ENCODE data around the gene KIAA1958.
"Not testable (repeated sequence)": the region's sequence is repeated elsewhere in the genome, so short reads cannot be mapped to it uniquely, and the experiment has no call there.

Gene KIAA1958

GRCh38 chr9:112669326-112669725, 182.7 kb downstream of the KIAA1958 start:
- Histone ChIP-seq H3K27me3 (ENCODE audit: insufficient read depth, poor library complexity, severe bottlenecking) (no peaks in the 10 kb centered on the region), H3K27ac (replicated peaks) (no peak overlapping the region), H3K4me3 (replicated peaks; ENCODE audit: insufficient read depth, low read length) (no peak overlapping the region)
- no peak for DNase-seq (ENCODE audit: low read depth in 1 of 2, low spot score in 1 of 2)
- TF ChIP-seq REST (IDR thresholded peaks at IDR 0.05; ENCODE audit: insufficient replicate concordance, low read depth) (no peak), SPI1 (IDR thresholded peaks at IDR 0.05; ENCODE audit: borderline replicate concordance, low read depth) (no peak), GABPA (IDR thresholded peaks at IDR 0.05; ENCODE audit: low read depth) (no peak), POLR2AphosphoS5 (IDR thresholded peaks at IDR 0.05; ENCODE audit: low read depth) (no peak)
- TF ChIP-seq, protein P1, sequence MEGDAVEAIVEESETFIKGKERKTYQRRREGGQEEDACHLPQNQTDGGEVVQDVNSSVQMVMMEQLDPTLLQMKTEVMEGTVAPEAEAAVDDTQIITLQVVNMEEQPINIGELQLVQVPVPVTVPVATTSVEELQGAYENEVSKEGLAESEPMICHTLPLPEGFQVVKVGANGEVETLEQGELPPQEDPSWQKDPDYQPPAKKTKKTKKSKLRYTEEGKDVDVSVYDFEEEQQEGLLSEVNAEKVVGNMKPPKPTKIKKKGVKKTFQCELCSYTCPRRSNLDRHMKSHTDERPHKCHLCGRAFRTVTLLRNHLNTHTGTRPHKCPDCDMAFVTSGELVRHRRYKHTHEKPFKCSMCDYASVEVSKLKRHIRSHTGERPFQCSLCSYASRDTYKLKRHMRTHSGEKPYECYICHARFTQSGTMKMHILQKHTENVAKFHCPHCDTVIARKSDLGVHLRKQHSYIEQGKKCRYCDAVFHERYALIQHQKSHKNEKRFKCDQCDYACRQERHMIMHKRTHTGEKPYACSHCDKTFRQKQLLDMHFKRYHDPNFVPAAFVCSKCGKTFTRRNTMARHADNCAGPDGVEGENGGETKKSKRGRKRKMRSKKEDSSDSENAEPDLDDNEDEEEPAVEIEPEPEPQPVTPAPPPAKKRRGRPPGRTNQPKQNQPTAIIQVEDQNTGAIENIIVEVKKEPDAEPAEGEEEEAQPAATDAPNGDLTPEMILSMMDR (IDR thresholded peaks at IDR 0.05; ENCODE audit: insufficient read depth, low read length) = no peak

GRCh38 chr9:112670991-112671625, 184.5 kb downstream of the KIAA1958 start:
- DNase-seq (ENCODE audit: low read depth in 1 of 2, low spot score in 1 of 2) = no peak
- no peaks in the 10 kb centered on the region for H3K27me3 ChIP-seq (ENCODE audit: insufficient read depth, poor library complexity, severe bottlenecking)
- no peak overlapping the region for H3K27ac ChIP-seq (replicated peaks)

GRCh38 chr9:112673221-112673620, 186.6 kb downstream of the KIAA1958 start:
- not testable (repeated sequence) for H3K27me3 ChIP-seq (ENCODE audit: insufficient read depth, poor library complexity, severe bottlenecking); H3K27ac ChIP-seq (replicated peaks); DNase-seq (ENCODE audit: low read depth in 1 of 2, low spot score in 1 of 2); H3K4me3 ChIP-seq (replicated peaks; ENCODE audit: insufficient read depth, low read length)

More at GRCh38 chr9:112670991-112671625, 184.5 kb downstream of the KIAA1958 start:
- TF ChIP-seq REST (IDR thresholded peaks at IDR 0.05; ENCODE audit: insufficient replicate concordance, low read depth) (no peak), POLR2AphosphoS5 (IDR thresholded peaks at IDR 0.05; ENCODE audit: low read depth) (no peak), GABPA (IDR thresholded peaks at IDR 0.05; ENCODE audit: low read depth) (no peak), SPI1 (IDR thresholded peaks at IDR 0.05; ENCODE audit: borderline replicate concordance, low read depth) (no peak)
- TF ChIP-seq, protein P1 (IDR thresholded peaks at IDR 0.05; ENCODE audit: insufficient read depth, low read length) = no peak
- H3K4me3 ChIP-seq (replicated peaks; ENCODE audit: insufficient read depth, low read length) = no peak overlapping the region

DNA sequence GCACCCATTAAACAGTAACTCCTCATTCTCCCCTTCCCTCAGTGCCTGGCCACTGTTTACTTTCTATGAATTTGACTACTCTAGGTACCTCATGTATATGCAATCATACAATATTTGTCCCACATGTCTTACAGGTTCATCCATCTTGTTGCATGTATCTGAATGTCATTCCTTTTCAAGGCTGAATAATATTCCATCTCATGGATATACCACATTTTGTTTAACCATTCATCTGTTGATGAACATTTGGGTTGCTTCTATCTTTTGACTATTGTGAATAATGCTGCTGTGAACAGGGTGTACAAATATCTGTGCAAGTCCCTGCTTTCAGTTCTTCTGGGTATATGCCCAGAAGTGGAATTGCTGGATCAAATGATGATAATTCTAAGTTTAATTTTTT, 190.4 kb downstream of the KIAA1958 start:
- Histone ChIP-seq H3K27ac (replicated peaks) (no peak overlapping the region), H3K27me3 (ENCODE audit: insufficient read depth, poor library complexity, severe bottlenecking) (no peaks in the 10 kb centered on the region), H3K4me3 (replicated peaks; ENCODE audit: insufficient read depth, low read length) (no peak overlapping the region)
- no peak for DNase-seq (ENCODE audit: low read depth in 1 of 2, low spot score in 1 of 2)
- TF ChIP-seq SPI1 (IDR thresholded peaks at IDR 0.05; ENCODE audit: borderline replicate concordance, low read depth) = no peak
- TF ChIP-seq GABPA (IDR thresholded peaks at IDR 0.05; ENCODE audit: low read depth) = no peak
- TF ChIP-seq, protein P1 (IDR thresholded peaks at IDR 0.05; ENCODE audit: insufficient read depth, low read length) = no peak
- TF ChIP-seq POLR2AphosphoS5 (IDR thresholded peaks at IDR 0.05; ENCODE audit: low read depth) = no peak

Measured in HL-60 (cell line).